ENCODE results near the gene FAF2. TPM values are rescaled to one million over a fixed set of nuclear protein-coding genes. Genes with fewer than 3 reads are reported as not detected.
A peak's percentile ranks its signal among the peaks of the same experiment; 100 is the strongest.

FAF2 gene
- total RNA-seq, 1 experiment from 2014 or later = 32.9 TPM

GRCh38 chr5:176450077-176450476, 1.9 kb downstream of the FAF2 start (continued):
- TF ChIP-seq ATF6 (CRISPR knock-in tag; IDR thresholded peaks at IDR 0.05) (no peak), ZNF281 (CRISPR knock-in tag; IDR thresholded peaks at IDR 0.05) (no peak), SMAD4 (CRISPR knock-in tag; IDR thresholded peaks at IDR 0.05) (no peak), HMGA2 (CRISPR knock-in tag; IDR thresholded peaks at IDR 0.05) (no peak), IRF2 (CRISPR knock-in tag; IDR thresholded peaks at IDR 0.05; ENCODE audit: borderline replicate concordance, low read depth) (no peak), MLX (CRISPR knock-in tag; IDR thresholded peaks at IDR 0.05) (no peak)

GRCh38 chr5:176454724-176455394, 6.7 kb downstream of the FAF2 start:
- no peak for TF ChIP-seq ZBTB21 (CRISPR knock-in tag; IDR thresholded peaks at IDR 0.05; ENCODE audit: borderline replicate concordance)
- TF ChIP-seq GABPB1 (CRISPR knock-in tag; IDR thresholded peaks at IDR 0.05) = no peak
- no peak for TF ChIP-seq NR2C2 (CRISPR knock-in tag; IDR thresholded peaks at IDR 0.05)
- TF ChIP-seq GTF2I (CRISPR knock-in tag; conservative IDR thresholded peaks at IDR 0.05) = no peak
- no peak for TF ChIP-seq FOXJ3 (CRISPR knock-in tag; IDR thresholded peaks at IDR 0.05; ENCODE audit: borderline replicate concordance)
- no peak for TF ChIP-seq TEAD4 (CRISPR knock-in tag; IDR thresholded peaks at IDR 0.05)
- H3K4me1 Mint-ChIP-seq = 0 out of 2 replicates have a peak, but pooled peaks cover 3% of the 10 kb centered on the region
- no peak for ATAC-seq
- POLR2A ChIA-PET = no interaction called here
- H3K27ac Mint-ChIP-seq = peak overlapping the region; percentile 78
- no peak for DNase-seq (ENCODE audit: low spot score)
- H3K36me3 Mint-ChIP-seq = peaks cover 14% of the 10 kb centered on the region
- H3K9me3 Mint-ChIP-seq = 0 out of 2 replicates have a peak, but pooled peaks cover 2% of the 10 kb centered on the region
- CTCF ChIA-PET = no interaction called here
- no peak overlapping the region for H3K4me3 Mint-ChIP-seq
- no peaks in the 10 kb centered on the region for H3K27me3 Mint-ChIP-seq (ENCODE audit: low read depth)

- H3K4me3 Mint-ChIP-seq = no peak overlapping the region
- H3K9me3 Mint-ChIP-seq = 0 out of 2 replicates have a peak, but pooled peaks cover 3% of the 10 kb centered on the region
- TF ChIP-seq IRF2 (CRISPR knock-in tag; IDR thresholded peaks at IDR 0.05; ENCODE audit: borderline replicate concordance, low read depth) = no peak
- TF ChIP-seq ELF4 (CRISPR knock-in tag; IDR thresholded peaks at IDR 0.05; ENCODE audit: low read depth) = no peak
- no peak for TF ChIP-seq ATF2 (CRISPR knock-in tag; IDR thresholded peaks at IDR 0.05; ENCODE audit: borderline replicate concordance, low read depth)
- TF ChIP-seq ZNF232 (CRISPR knock-in tag; IDR thresholded peaks at IDR 0.05) = no peak
- TF ChIP-seq SP1 (CRISPR knock-in tag; conservative IDR thresholded peaks at IDR 0.05) = no peak
- no peak for TF ChIP-seq CDX4 (CRISPR knock-in tag; IDR thresholded peaks at IDR 0.05; ENCODE audit: borderline replicate concordance)
- no peak for TF ChIP-seq ATF1 (CRISPR knock-in tag; IDR thresholded peaks at IDR 0.05)
- ChIA-PET CTCF (interaction anchor here (1.8 kb wide), 1 partner anchor 11 kb away, joined by 8 read pairs; the partner anchor contains the start of gene FAF2), POLR2A (no interaction called here)
- DNase-seq (ENCODE audit: low spot score) (no peak), ATAC-seq (no peak)
- H3K4me1 Mint-ChIP-seq = no peaks in the 10 kb centered on the region
- H3K27ac Mint-ChIP-seq = no peak overlapping the region; the same call in 1 of the 2 replicates
- no peaks in the 10 kb centered on the region for H3K27me3 Mint-ChIP-seq (ENCODE audit: low read depth)
- peaks cover 6% of the 10 kb centered on the region for H3K36me3 Mint-ChIP-seq
These were observed 10.8 kb downstream of the FAF2 start for GRCh38 chr5:176458904-176459561.
